Gastroesophageal sphincter (tissue), 3 donors: ENCODE measurements around the gene STK32B.

Experiments used
- EP300 ChIP-seq: sonication (generic); formaldehyde crosslinking; IDR thresholded peaks from one replicate; pipeline ENCODE4 v1.6.1; 2017; ENCODE audit warnings: antibody characterized with exemption, mild to moderate bottlenecking
- POLR2A ChIP-seq, 2 donors: fragments of 450-650 bp; IDR thresholded peaks; one replicate each; pipeline ENCODE4 v1.6.1; 2017; ENCODE audit warnings: antibody characterized with exemption in 2 of 2, mild to moderate bottlenecking in 2 of 2, moderate library complexity in 1 of 2
- POLR2AphosphoS5 ChIP-seq: sonication (generic); formaldehyde crosslinking; IDR thresholded peaks from one replicate; pipeline ENCODE4 v1.6.1; 2017; ENCODE audit warnings: antibody characterized with exemption
- TF ChIP-seq, protein P1 (sequence below), 4 experiments: fragments of 200-600 bp in 2 of 4; fragments of 450-650 bp in 2 of 4; sonication (generic) in 1 of 4; IDR thresholded peaks; one replicate each; pipeline ENCODE4 v1.5.1; 2017 to 2019; ENCODE audit warnings: antibody characterized with exemption in 4 of 4, mild to moderate bottlenecking in 2 of 4, moderate library complexity in 2 of 4

DNA sequence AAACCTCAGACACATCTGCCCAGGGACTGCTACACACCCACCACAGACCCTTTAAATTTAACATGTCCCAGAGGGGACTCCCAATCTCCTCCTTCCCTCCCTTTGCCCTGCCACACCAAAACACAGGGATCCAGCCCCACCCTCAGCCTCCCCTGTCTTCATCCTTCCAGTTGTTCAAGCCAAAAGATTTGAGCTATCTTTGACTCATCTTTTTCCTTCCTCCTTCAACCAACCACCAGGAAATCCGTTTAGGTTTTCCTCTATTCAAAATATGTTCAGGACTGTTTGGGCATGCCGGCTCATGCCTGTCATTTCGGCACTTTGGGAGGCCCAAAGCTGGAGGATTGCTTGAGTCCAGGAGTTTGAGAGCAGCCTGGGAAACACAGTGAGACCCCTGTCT is 6.9 kb upstream of the STK32B start:
- TF ChIP-seq, protein P1, sequence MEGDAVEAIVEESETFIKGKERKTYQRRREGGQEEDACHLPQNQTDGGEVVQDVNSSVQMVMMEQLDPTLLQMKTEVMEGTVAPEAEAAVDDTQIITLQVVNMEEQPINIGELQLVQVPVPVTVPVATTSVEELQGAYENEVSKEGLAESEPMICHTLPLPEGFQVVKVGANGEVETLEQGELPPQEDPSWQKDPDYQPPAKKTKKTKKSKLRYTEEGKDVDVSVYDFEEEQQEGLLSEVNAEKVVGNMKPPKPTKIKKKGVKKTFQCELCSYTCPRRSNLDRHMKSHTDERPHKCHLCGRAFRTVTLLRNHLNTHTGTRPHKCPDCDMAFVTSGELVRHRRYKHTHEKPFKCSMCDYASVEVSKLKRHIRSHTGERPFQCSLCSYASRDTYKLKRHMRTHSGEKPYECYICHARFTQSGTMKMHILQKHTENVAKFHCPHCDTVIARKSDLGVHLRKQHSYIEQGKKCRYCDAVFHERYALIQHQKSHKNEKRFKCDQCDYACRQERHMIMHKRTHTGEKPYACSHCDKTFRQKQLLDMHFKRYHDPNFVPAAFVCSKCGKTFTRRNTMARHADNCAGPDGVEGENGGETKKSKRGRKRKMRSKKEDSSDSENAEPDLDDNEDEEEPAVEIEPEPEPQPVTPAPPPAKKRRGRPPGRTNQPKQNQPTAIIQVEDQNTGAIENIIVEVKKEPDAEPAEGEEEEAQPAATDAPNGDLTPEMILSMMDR (IDR thresholded peaks at IDR 0.05): no peak
- no peak for TF ChIP-seq POLR2A (IDR thresholded peaks at IDR 0.05)
- no peak for TF ChIP-seq POLR2AphosphoS5
- no peak for TF ChIP-seq EP300
